IPS DF 6.9 (cell line): ENCODE data around the gene MYOM1.

Experiments used
- DNase-seq: peaks from one replicate; pipeline ENCODE4 v3.0.0-alpha.2; 2013; ENCODE audit warnings: low read depth, low spot score
- H3K27ac ChIP-seq: one replicate; pipeline ENCODE4 v1.5.1; 2013; ENCODE audit warnings: low read length, control low read depth
- H3K27me3 ChIP-seq: 2 replicates; pipeline ENCODE4 v1.6.1; 2013; ENCODE audit warnings: mild to moderate bottlenecking, low read length; ENCODE audit not compliant: control insufficient read depth, insufficient read depth
- H3K36me3 ChIP-seq: 2 replicates; pipeline ENCODE4 v1.6.1; 2013; ENCODE audit warnings: low read length; ENCODE audit not compliant: control insufficient read depth, insufficient read depth
- H3K4me1 ChIP-seq: 2 replicates; pipeline ENCODE4 v1.6.1; 2013; ENCODE audit warnings: low read length; ENCODE audit not compliant: control insufficient read depth, insufficient read depth
- H3K4me3 ChIP-seq: 2 replicates; pipeline ENCODE4 v1.5.1; 2013; ENCODE audit warnings: mild to moderate bottlenecking, low read length
- H3K9me3 ChIP-seq: 2 replicates; pipeline ENCODE4 v1.6.1; 2013; ENCODE audit warnings: low read length, inconsistent platforms; ENCODE audit not compliant: control insufficient read depth, insufficient read depth
- WGBS: extraction: QIAGEN DNeasy Blood & Tissue Kit; methylation state at CpG from one replicate; pipeline ENCODE4 v1.1.7; 2013; ENCODE audit warnings: mixed read lengths, missing lambda C conversion rate; ENCODE audit not compliant: insufficient read length, insufficient coverage; 5-methylcytosine and 5-hydroxymethylcytosine counted together

The MYOM1 gene

GRCh38 chr18:3219241-3219630 is 532 bp downstream of the MYOM1 start:
- WGBS = no CpG with 5 or more reads among the region's 8 CpGs

GRCh38 chr18:3218819-3219218 is 949 bp downstream of the MYOM1 start:
- H3K27me3 ChIP-seq = no peaks in the 10 kb centered on the region
- H3K36me3 ChIP-seq = no peaks in the 10 kb centered on the region
- H3K4me3 ChIP-seq = no peak overlapping the region
- no peak for DNase-seq
- H3K4me1 ChIP-seq = no peaks in the 10 kb centered on the region
- no peaks in the 10 kb centered on the region for H3K9me3 ChIP-seq
- WGBS = no CpG with 5 or more reads among the region's 2 CpGs
- H3K27ac ChIP-seq = no peak overlapping the region

More at GRCh38 chr18:3219241-3219630, 532 bp downstream of the MYOM1 start:
- Histone ChIP-seq H3K9me3 (no peaks in the 10 kb centered on the region), H3K36me3 (no peaks in the 10 kb centered on the region), H3K27ac (no peak overlapping the region), H3K4me1 (no peaks in the 10 kb centered on the region), H3K27me3 (no peaks in the 10 kb centered on the region), H3K4me3 (no peak overlapping the region)
- DNase-seq = no peak

- Histone ChIP-seq H3K27me3 (no peaks in the 10 kb centered on the region), H3K4me1 (no peaks in the 10 kb centered on the region), H3K4me3 (no peak overlapping the region), H3K27ac (no peak overlapping the region), H3K36me3 (no peaks in the 10 kb centered on the region), H3K9me3 (no peaks in the 10 kb centered on the region)
- no peak for DNase-seq
- no CpG with 5 or more reads among the region's 3 CpGs for WGBS
Measured at GRCh38 chr18:3217948-3218647, 1.7 kb downstream of the MYOM1 start.

- no peaks in the 10 kb centered on the region for H3K27me3 ChIP-seq
- H3K36me3 ChIP-seq = no peaks in the 10 kb centered on the region
- H3K4me1 ChIP-seq = no peaks in the 10 kb centered on the region
- no CpG with 5 or more reads among the region's 5 CpGs for WGBS
- H3K9me3 ChIP-seq = no peaks in the 10 kb centered on the region
- no peak for DNase-seq
- H3K27ac ChIP-seq = no peak overlapping the region
- no peak overlapping the region for H3K4me3 ChIP-seq
Measured at GRCh38 chr18:3216987-3217386, 2.8 kb downstream of the MYOM1 start.

GRCh38 chr18:3214855-3215637 is 4.7 kb downstream of the MYOM1 start:
- no peaks in the 10 kb centered on the region for H3K27me3 ChIP-seq
- H3K9me3 ChIP-seq = no peaks in the 10 kb centered on the region
- H3K4me1 ChIP-seq = no peaks in the 10 kb centered on the region
- no peak overlapping the region for H3K4me3 ChIP-seq
- DNase-seq = no peak
- no peaks in the 10 kb centered on the region for H3K36me3 ChIP-seq
- H3K27ac ChIP-seq = no peak overlapping the region
- no CpG with 5 or more reads among the region's 36 CpGs for WGBS

- WGBS = no CpG with 5 or more reads among the region's 6 CpGs
Measured at GRCh38 chr18:3213300-3214059, 6.3 kb downstream of the MYOM1 start.

GRCh38 chr18:3212657-3213056 is 7.1 kb downstream of the MYOM1 start:
- Histone ChIP-seq H3K27me3 (no peaks in the 10 kb centered on the region), H3K9me3 (no peaks in the 10 kb centered on the region), H3K27ac (no peak overlapping the region), H3K4me3 (no peak overlapping the region), H3K4me1 (no peaks in the 10 kb centered on the region), H3K36me3 (no peaks in the 10 kb centered on the region)
- DNase-seq = no peak
- no CpG with 5 or more reads among the region's 4 CpGs for WGBS

More at GRCh38 chr18:3213300-3214059, 6.3 kb downstream of the MYOM1 start:
- H3K4me1 ChIP-seq = no peaks in the 10 kb centered on the region
- H3K27ac ChIP-seq = no peak overlapping the region
- H3K36me3 ChIP-seq = no peaks in the 10 kb centered on the region
- H3K27me3 ChIP-seq = no peaks in the 10 kb centered on the region
- no peaks in the 10 kb centered on the region for H3K9me3 ChIP-seq
- no peak for DNase-seq
- H3K4me3 ChIP-seq = no peak overlapping the region

- no peak overlapping the region for H3K4me3 ChIP-seq
- H3K9me3 ChIP-seq = no peaks in the 10 kb centered on the region
- H3K4me1 ChIP-seq = no peaks in the 10 kb centered on the region
- no peaks in the 10 kb centered on the region for H3K27me3 ChIP-seq
- H3K27ac ChIP-seq = no peak overlapping the region
- no CpG with 5 or more reads among the region's 5 CpGs for WGBS
- H3K36me3 ChIP-seq = no peaks in the 10 kb centered on the region
- no peak for DNase-seq
Measured at GRCh38 chr18:3211236-3211992, 8.4 kb downstream of the MYOM1 start.

- H3K36me3 ChIP-seq = no peaks in the 10 kb centered on the region
- H3K4me3 ChIP-seq = no peak overlapping the region
- no peaks in the 10 kb centered on the region for H3K4me1 ChIP-seq
- no peaks in the 10 kb centered on the region for H3K27me3 ChIP-seq
- no CpG with 5 or more reads among the region's 4 CpGs for WGBS
- no peak overlapping the region for H3K27ac ChIP-seq
- DNase-seq = no peak
- H3K9me3 ChIP-seq = no peaks in the 10 kb centered on the region
Measured at GRCh38 chr18:3209859-3210569, 9.8 kb downstream of the MYOM1 start.
